SK-N-SH (cell line): ENCODE data around the gene SPINK1. TPM values are rescaled to one million over a fixed set of nuclear protein-coding genes. Genes with fewer than 3 reads are reported as not detected.

ENCODE experiments used
- CTCF ChIA-PET: fragments of 300-600, 350-600 bp; formaldehyde crosslinking; extraction: SDS; loops from one replicate; lab custom pipeline; 2021; lab: Yijun Ruan, JAX
- POLR2A ChIA-PET: fragments of 350-600 bp; sonication (Branson Sonifier 250); formaldehyde crosslinking; extraction: SDS; loops from one replicate; lab custom pipeline; 2020; ENCODE audit warnings: antibody characterized with exemption, inconsistent platforms; lab: Yijun Ruan, JAX
- DNase-seq: peaks from one replicate; pipeline ENCODE4 v3.0.0; 2012
- H2AFZ ChIP-seq: fragments of 200-600 bp; sonication (generic); 2 replicates; pipeline ENCODE4 v1.8.1; 2016; ENCODE audit warnings: antibody characterized with exemption, mild to moderate bottlenecking, low read depth
- H3F3A ChIP-seq: fragments of 200-600 bp; sonication (generic); replicated peaks from 2 replicates; pipeline ENCODE3; 2016; ENCODE audit warnings: antibody characterized with exemption, mild to moderate bottlenecking; ENCODE audit not compliant: insufficient read depth
- H3K27ac ChIP-seq, 2 experiments: fragments of 200-500 bp in 1 of 2; fragments of 200-600 bp in 1 of 2; sonication (Bioruptor generic) in 1 of 2; sonication (generic), shearing (Covaris generic) in 1 of 2; 2 replicates each; pipeline versions ENCODE4 v1.5.1 to v1.6.1; 2014 to 2016; ENCODE audit warnings: low read depth in 2 of 2, inconsistent platforms in 1 of 2, low read length in 1 of 2, mild to moderate bottlenecking in 1 of 2, mixed read lengths in 1 of 2
- H3K27me3 ChIP-seq: fragments of 200-600 bp; sonication (generic), shearing (Covaris generic); 2 replicates; pipeline ENCODE4 v1.6.1; 2016; ENCODE audit warnings: mixed run types; ENCODE audit not compliant: insufficient read depth
- H3K36me3 ChIP-seq, 2 experiments: fragments of 200-500 bp in 1 of 2; fragments of 200-600 bp in 1 of 2; sonication (Bioruptor generic) in 1 of 2; sonication (generic) in 1 of 2; replicated peaks in 1 of 2; 2 replicates each; pipeline versions ENCODE3 to v1.5.1; 2014 to 2016; ENCODE audit warnings: low read length in 1 of 2, mild to moderate bottlenecking in 1 of 2; ENCODE audit not compliant: insufficient read depth in 2 of 2, control insufficient read depth in 1 of 2
- H3K4me1 ChIP-seq, 2 experiments: fragments of 200-500 bp in 1 of 2; fragments of 200-600 bp in 1 of 2; sonication (Bioruptor generic) in 1 of 2; sonication (generic), shearing (Covaris generic) in 1 of 2; 2 replicates each; pipeline versions ENCODE4 v1.5.1 to v1.6.1; 2014 to 2016; ENCODE audit warnings: low read depth in 1 of 2, low read length in 1 of 2, mixed run types in 1 of 2; ENCODE audit not compliant: insufficient read depth in 2 of 2, control insufficient read depth in 1 of 2
- H3K4me2 ChIP-seq: fragments of 200-600 bp; sonication (generic), shearing (Covaris generic); 2 replicates; pipeline ENCODE4 v1.6.1; 2017; ENCODE audit warnings: mixed run types
- H3K4me3 ChIP-seq, 2 experiments: fragments of 200-500 bp in 1 of 2; fragments of 200-600 bp in 1 of 2; sonication (Bioruptor generic) in 1 of 2; sonication (generic), shearing (Covaris generic) in 1 of 2; 2 replicates each; pipeline versions ENCODE4 v1.5.1 to v1.8.1; 2014 to 2016; ENCODE audit warnings: low read depth in 2 of 2, inconsistent platforms in 1 of 2, low read length in 1 of 2, mild to moderate bottlenecking in 1 of 2, mixed read lengths in 1 of 2, moderate library complexity in 1 of 2
- H3K79me2 ChIP-seq: fragments of 200-600 bp; sonication (generic); 2 replicates; pipeline ENCODE4 v1.8.1; 2017; ENCODE audit warnings: mild to moderate bottlenecking; ENCODE audit not compliant: insufficient read depth
- H3K9ac ChIP-seq: fragments of 200-600 bp; sonication (generic); 2 replicates; pipeline ENCODE4 v1.6.1; 2017; ENCODE audit warnings: mixed run types
- H3K9me2 ChIP-seq: fragments of 200-600 bp; sonication (generic); 2 replicates; pipeline ENCODE4 v1.6.1; 2017; ENCODE audit warnings: mixed run types
- H3K9me3 ChIP-seq: fragments of 200-600 bp; sonication (generic); 2 replicates; pipeline ENCODE4 v1.6.1; 2017; ENCODE audit warnings: mixed run types, mild to moderate bottlenecking, moderate library complexity
- H4K20me1 ChIP-seq: fragments of 200-600 bp; sonication (generic); 2 replicates; pipeline ENCODE4 v1.6.1; 2017; ENCODE audit warnings: mild to moderate bottlenecking, mixed run types; ENCODE audit not compliant: insufficient read depth
- ELF1 ChIP-seq: IDR thresholded peaks from 2 replicates; pipeline ENCODE4 v1.4.0; 2012
- EP300 ChIP-seq, 2 experiments: IDR thresholded peaks; 2 replicates each; pipeline versions ENCODE4 v1.4.0 to v1.6.1; 2012; ENCODE audit warnings: borderline replicate concordance in 1 of 2, low read depth in 1 of 2, low read length in 1 of 2
- FOSL2 ChIP-seq: IDR thresholded peaks from 2 replicates; pipeline ENCODE4 v1.4.0; 2012; ENCODE audit warnings: low read depth, mild to moderate bottlenecking, moderate library complexity, borderline replicate concordance
- FOXJ3 ChIP-seq: sonication (generic); formaldehyde crosslinking; IDR thresholded peaks from 2 replicates; pipeline ENCODE4 v1.5.1; 2020; ENCODE audit warnings: mild to moderate bottlenecking, missing genetic modification reagents
- FOXM1 ChIP-seq: IDR thresholded peaks from 2 replicates; pipeline ENCODE4 v1.4.0; 2012; ENCODE audit warnings: low read depth, mild to moderate bottlenecking
- GATA2 ChIP-seq: sonication (generic); formaldehyde crosslinking; IDR thresholded peaks from 2 replicates; pipeline ENCODE4 v1.5.0; 2020; ENCODE audit warnings: mild to moderate bottlenecking, missing genetic modification reagents
- JUND ChIP-seq: IDR thresholded peaks from 2 replicates; pipeline ENCODE4 v1.4.0; 2012
- MAX ChIP-seq: IDR thresholded peaks from 2 replicates; pipeline ENCODE4 v1.4.0; 2012; ENCODE audit warnings: low read depth
- NRF1 ChIP-seq: IDR thresholded peaks from 2 replicates; pipeline ENCODE4 v1.6.1; 2012; ENCODE audit warnings: low read depth, mild to moderate bottlenecking, low read length
- POLR2AphosphoS5 ChIP-seq: IDR thresholded peaks from 2 replicates; pipeline ENCODE4 v1.6.1; 2012; ENCODE audit warnings: low read depth, low read length
- REST ChIP-seq: IDR thresholded peaks from 2 replicates; pipeline ENCODE4 v1.6.1; 2012; ENCODE audit warnings: mild to moderate bottlenecking, low read depth, low read length, moderate library complexity
- RFX5 ChIP-seq: IDR thresholded peaks from 2 replicates; pipeline ENCODE4 v1.6.1; 2012; ENCODE audit warnings: mild to moderate bottlenecking, improper control_type of control experiment, low read length
- RXRA ChIP-seq: IDR thresholded peaks from 2 replicates; pipeline ENCODE4 v1.4.0; 2012; ENCODE audit warnings: low read depth, mild to moderate bottlenecking, borderline replicate concordance
- TEAD4 ChIP-seq: IDR thresholded peaks from 2 replicates; pipeline ENCODE4 v1.4.0; 2012; ENCODE audit warnings: mild to moderate bottlenecking, borderline replicate concordance; ENCODE audit not compliant: insufficient read depth
- USF2 ChIP-seq: fragments of 150-350 bp; IDR thresholded peaks from 2 replicates; pipeline ENCODE4 v1.6.1; 2017; ENCODE audit warnings: antibody characterized with exemption, low read length, low read depth, borderline replicate concordance
- YY1 ChIP-seq: IDR thresholded peaks from 2 replicates; pipeline ENCODE4 v1.4.0; 2012; ENCODE audit warnings: low read depth, mild to moderate bottlenecking
- ZBTB33 ChIP-seq: IDR thresholded peaks from 2 replicates; pipeline ENCODE4 v1.4.0; 2012; ENCODE audit warnings: low read depth, borderline replicate concordance
- WGBS: methylation state at CpG from one replicate; pipeline ENCODE4 v1.1.6; 2017; ENCODE audit warnings: low lambda C conversion rate; 5-methylcytosine and 5-hydroxymethylcytosine counted together
- polyA plus RNA-seq, 3 experiments: library from polyadenylated mRNA; depleted of rRNA; stranded (reverse); fragments of >200 nt; gene quantifications; 2 replicates each; pipeline ENCODE4 v1.2.3, GENCODE V29; 2012
- TF ChIP-seq, protein P1 (sequence below): IDR thresholded peaks from 2 replicates; pipeline ENCODE4; 2012

The SPINK1 gene
- polyA plus RNA-seq, 1 of the 3 experiments (the other 2 are of a cell fraction), result not detected

DNA sequence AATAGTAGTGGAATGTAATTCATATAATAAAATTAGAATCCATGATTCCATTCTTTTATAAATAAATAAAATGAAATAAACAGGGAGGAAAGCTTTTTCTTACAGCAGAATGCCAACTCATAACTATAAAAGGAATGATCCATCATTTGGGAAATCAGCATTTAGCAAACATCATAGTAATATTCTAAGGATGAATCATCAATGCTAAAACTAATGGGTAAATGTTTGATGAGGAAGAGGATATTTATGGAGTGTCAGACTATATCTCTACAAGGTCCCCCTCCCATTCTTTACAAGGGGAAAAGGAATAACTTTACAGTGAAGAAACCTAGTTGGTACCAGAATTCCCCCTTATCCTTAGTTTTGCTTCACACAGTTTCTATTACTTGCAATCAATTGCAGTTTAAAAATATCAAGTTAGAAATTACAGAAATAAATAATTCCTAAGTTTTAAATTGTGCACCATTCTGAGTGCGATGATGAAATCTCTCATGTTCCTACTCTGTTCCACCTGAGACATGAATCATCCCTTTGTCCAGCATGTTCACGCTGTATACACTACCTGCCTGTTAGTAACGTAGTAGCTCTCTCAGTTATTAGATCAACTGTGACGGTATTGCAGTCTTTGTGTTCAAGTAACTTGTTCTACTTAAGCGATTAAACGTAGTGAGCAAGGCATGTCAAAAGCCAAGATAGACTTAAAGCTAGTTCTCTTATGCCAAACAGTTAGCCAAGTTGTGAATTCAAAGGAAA is 34.7 kb downstream of the SPINK1 start:
- no peak overlapping the region for H3K27ac ChIP-seq
- H3K9me2 ChIP-seq, result no peaks in the 10 kb centered on the region
- TF ChIP-seq REST (no peak), FOSL2 (no peak), FOXJ3 (CRISPR knock-in tag) (no peak), GATA2 (CRISPR knock-in tag) (no peak), FOXM1 (no peak), RXRA (no peak), ELF1 (no peak), YY1 (no peak), USF2 (no peak), TEAD4 (no peak), NRF1 (no peak), EP300 (IDR thresholded peaks at IDR 0.05; ENCODE audit: borderline replicate concordance in 1 of 2, low read depth in 1 of 2, low read length in 1 of 2) (no peak), POLR2AphosphoS5 (no peak), MAX (no peak), ZBTB33 (no peak), JUND (no peak), RFX5 (no peak)
- TF ChIP-seq, protein P1, sequence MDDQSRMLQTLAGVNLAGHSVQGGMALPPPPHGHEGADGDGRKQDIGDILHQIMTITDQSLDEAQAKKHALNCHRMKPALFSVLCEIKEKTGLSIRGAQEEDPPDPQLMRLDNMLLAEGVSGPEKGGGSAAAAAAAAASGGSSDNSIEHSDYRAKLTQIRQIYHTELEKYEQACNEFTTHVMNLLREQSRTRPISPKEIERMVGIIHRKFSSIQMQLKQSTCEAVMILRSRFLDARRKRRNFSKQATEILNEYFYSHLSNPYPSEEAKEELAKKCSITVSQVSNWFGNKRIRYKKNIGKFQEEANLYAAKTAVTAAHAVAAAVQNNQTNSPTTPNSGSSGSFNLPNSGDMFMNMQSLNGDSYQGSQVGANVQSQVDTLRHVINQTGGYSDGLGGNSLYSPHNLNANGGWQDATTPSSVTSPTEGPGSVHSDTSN, result no peak
- H3K79me2 ChIP-seq, result no peaks in the 10 kb centered on the region
- CTCF ChIA-PET, result interaction anchor here (1.2 to 3.3 kb wide), 2 partner anchors 26 to 169 kb away, joined by 4 to 11 read pairs; no protein-coding TSS in a partner anchor
- DNase-seq, result no peak
- H3K4me3 ChIP-seq, result no peak overlapping the region
- no peaks in the 10 kb centered on the region for H3K4me1 ChIP-seq
- H3K36me3 ChIP-seq, result no peaks in the 10 kb centered on the region
- no peaks in the 10 kb centered on the region for H3K9me3 ChIP-seq
- 57% methylated on average over 6 of the region's 6 CpGs for WGBS
- POLR2A ChIA-PET, result no interaction called here
- no peaks in the 10 kb centered on the region for H3F3A ChIP-seq
- H2AFZ ChIP-seq, result no peak overlapping the region
- no peaks in the 10 kb centered on the region for H4K20me1 ChIP-seq
- no peak overlapping the region for H3K9ac ChIP-seq
- no peaks in the 10 kb centered on the region for H3K27me3 ChIP-seq
- H3K4me2 ChIP-seq, result no peak overlapping the region
